ENCODE measurements around the gene FTMT.

DNA sequence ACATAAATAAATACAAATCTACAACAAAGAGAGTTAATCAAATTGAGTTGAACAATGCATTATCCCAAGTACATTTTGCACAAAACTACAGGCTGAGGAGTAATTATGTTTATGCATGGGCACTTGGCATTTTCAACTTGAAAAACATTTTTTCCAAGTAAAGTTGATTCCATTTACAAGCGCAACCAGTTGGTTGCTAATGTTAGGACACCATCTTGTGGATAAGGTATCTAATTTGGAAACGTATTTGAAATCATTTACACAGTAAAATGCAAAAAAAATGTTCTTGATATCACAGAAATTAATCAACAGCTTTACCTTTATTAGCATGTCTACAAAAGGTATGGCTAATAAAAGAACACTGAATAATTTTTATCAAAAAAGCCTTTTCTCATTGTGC lies 18.8 kb downstream of the FTMT start:
- TF ChIP-seq, protein P1, sequence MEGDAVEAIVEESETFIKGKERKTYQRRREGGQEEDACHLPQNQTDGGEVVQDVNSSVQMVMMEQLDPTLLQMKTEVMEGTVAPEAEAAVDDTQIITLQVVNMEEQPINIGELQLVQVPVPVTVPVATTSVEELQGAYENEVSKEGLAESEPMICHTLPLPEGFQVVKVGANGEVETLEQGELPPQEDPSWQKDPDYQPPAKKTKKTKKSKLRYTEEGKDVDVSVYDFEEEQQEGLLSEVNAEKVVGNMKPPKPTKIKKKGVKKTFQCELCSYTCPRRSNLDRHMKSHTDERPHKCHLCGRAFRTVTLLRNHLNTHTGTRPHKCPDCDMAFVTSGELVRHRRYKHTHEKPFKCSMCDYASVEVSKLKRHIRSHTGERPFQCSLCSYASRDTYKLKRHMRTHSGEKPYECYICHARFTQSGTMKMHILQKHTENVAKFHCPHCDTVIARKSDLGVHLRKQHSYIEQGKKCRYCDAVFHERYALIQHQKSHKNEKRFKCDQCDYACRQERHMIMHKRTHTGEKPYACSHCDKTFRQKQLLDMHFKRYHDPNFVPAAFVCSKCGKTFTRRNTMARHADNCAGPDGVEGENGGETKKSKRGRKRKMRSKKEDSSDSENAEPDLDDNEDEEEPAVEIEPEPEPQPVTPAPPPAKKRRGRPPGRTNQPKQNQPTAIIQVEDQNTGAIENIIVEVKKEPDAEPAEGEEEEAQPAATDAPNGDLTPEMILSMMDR (IDR thresholded peaks at IDR 0.05): peak in 1 of 7 experiments; percentile 24
- TF ChIP-seq POLR2AphosphoS5 (IDR thresholded peaks at IDR 0.05) (no peak), EP300 (IDR thresholded peaks at IDR 0.05) (no peak)

Measured in stomach (tissue), 4 donors.